22Rv1 (cell line): Measurements from ENCODE around the gene SYTL1.

Experiments
- H3K27ac ChIP-seq: fragments of 450-650 bp; 2 replicates; pipeline ENCODE4 v1.5.1; 2017
- CTCF ChIP-seq: fragments of 450-650 bp; IDR thresholded peaks from 2 replicates; pipeline ENCODE4 v1.5.1; 2017; ENCODE audit warnings: mild to moderate bottlenecking
- ZFX ChIP-seq: fragments of 450-650 bp; IDR thresholded peaks from 2 replicates; pipeline ENCODE4 v1.6.1; 2017; ENCODE audit warnings: antibody characterized with exemption, borderline replicate concordance

The SYTL1 gene

GRCh38 chr1:27397749-27398148 lies 55.9 kb downstream of the SYTL1 start:
- no peak overlapping the region for H3K27ac ChIP-seq
- TF ChIP-seq CTCF (no peak), ZFX (no peak)

- TF ChIP-seq ZFX (no peak), CTCF (no peak)
- H3K27ac ChIP-seq, result no peak overlapping the region
Measured at GRCh38 chr1:27398405-27399149, 56.8 kb downstream of the SYTL1 start.

- TF ChIP-seq CTCF (no peak), ZFX (no peak)
Measured at GRCh38 chr1:27399251-27400025, 57.6 kb downstream of the SYTL1 start.

GRCh38 chr1:27400082-27400962 lies 58.5 kb downstream of the SYTL1 start:
- TF ChIP-seq CTCF, result no peak
- no peak overlapping the region for H3K27ac ChIP-seq

More at GRCh38 chr1:27399251-27400025, 57.6 kb downstream of the SYTL1 start:
- H3K27ac ChIP-seq, result no peak overlapping the region

GRCh38 chr1:27400963-27401341 lies 59.1 kb downstream of the SYTL1 start:
- H3K27ac ChIP-seq, result no peak overlapping the region
- TF ChIP-seq CTCF, result no peak
- no peak for TF ChIP-seq ZFX

- no peak overlapping the region for H3K27ac ChIP-seq
- TF ChIP-seq CTCF (peak; percentile 63), ZFX (no peak)
Measured at GRCh38 chr1:27402349-27402754, 60.5 kb downstream of the SYTL1 start.
